Peyer's patch (tissue), 4 donors: ENCODE data around the gene CASP12. TPM values are rescaled to one million over a fixed set of nuclear protein-coding genes. Genes with fewer than 3 reads are reported as not detected.

ENCODE experiments used
- DNase-seq, 3 donors: peaks; one replicate each; pipeline ENCODE4 v3.0.0-alpha.2; 2017 to 2019
- H3K27ac ChIP-seq, 4 donors: fragments of 200-600 bp; sonication (generic); one replicate each; pipeline ENCODE4 v1.5.1; 2016 to 2019
- H3K27me3 ChIP-seq, 2 donors: fragments of 200-600 bp; sonication (generic); one replicate each; pipeline ENCODE4 v1.5.1; 2019
- H3K36me3 ChIP-seq, 3 donors: fragments of 200-600 bp; sonication (generic); one replicate each; pipeline ENCODE4 v1.5.1; 2016 to 2019
- H3K4me1 ChIP-seq, 4 donors: fragments of 200-600 bp; sonication (generic); one replicate each; pipeline ENCODE4 v1.5.1; 2016 to 2019
- H3K4me3 ChIP-seq, 4 donors: fragments of 200-600 bp; sonication (generic); 1 replicate in 3 of 4; 2 replicates in 1 of 4; pipeline ENCODE4 v1.5.1; 2016 to 2019; ENCODE audit warnings: mild to moderate bottlenecking in 1 of 4
- H3K9me3 ChIP-seq, 4 donors: fragments of 200-600 bp; sonication (generic); one replicate each; pipeline ENCODE4 v1.5.1; 2016 to 2019; ENCODE audit warnings: mild to moderate bottlenecking in 1 of 4
- CTCF ChIP-seq, 6 experiments: fragments of 450-650 bp in 4 of 6; fragments of 200-600 bp in 2 of 6; sonication (generic) in 1 of 6; IDR thresholded peaks; one replicate each; pipeline ENCODE4 v1.5.1; 2017 to 2019; ENCODE audit warnings: antibody characterized with exemption in 6 of 6, mild to moderate bottlenecking in 3 of 6, moderate library complexity in 1 of 6
- POLR2A ChIP-seq, 2 donors: fragments of 450-650 bp; IDR thresholded peaks; one replicate each; pipeline ENCODE4 v1.5.1; 2017; ENCODE audit warnings: antibody characterized with exemption in 2 of 2, mild to moderate bottlenecking in 2 of 2, moderate library complexity in 2 of 2
- total RNA-seq, 4 donors: library from RNA; depleted of rRNA; stranded (reverse); fragments of >200 nt; gene quantifications; one replicate each; pipeline ENCODE4 v1.1.0, GENCODE V29; 2016

The CASP12 gene
- total RNA-seq, 4 donors from 2014 or later = 1.3 TPM; not detected in 3

- peaks cover 0 to 10% (median 0%) of the 10 kb centered on the region in 4 donors for H3K9me3 ChIP-seq
- no peaks in the 10 kb centered on the region for H3K27me3 ChIP-seq
- H3K27ac ChIP-seq = no peak overlapping the region
- no peak for DNase-seq
- H3K36me3 ChIP-seq = no peaks in the 10 kb centered on the region
- H3K4me1 ChIP-seq = peaks cover 0 to 4% (median 0%) of the 10 kb centered on the region in 4 donors
- H3K4me3 ChIP-seq = no peak overlapping the region
- TF ChIP-seq POLR2A (IDR thresholded peaks at IDR 0.05) = no peak
- no peak for TF ChIP-seq CTCF (IDR thresholded peaks at IDR 0.05)
These were observed 30.6 kb upstream of the CASP12 start for GRCh38 chr11:104928811-104929210.

GRCh38 chr11:104926771-104927611 is 28.7 kb upstream of the CASP12 start:
- TF ChIP-seq POLR2A (IDR thresholded peaks at IDR 0.05) (no peak), CTCF (IDR thresholded peaks at IDR 0.05) (no peak)
- Histone ChIP-seq H3K36me3 (no peaks in the 10 kb centered on the region), H3K27ac (no peak overlapping the region), H3K4me3 (no peak overlapping the region), H3K27me3 (no peaks in the 10 kb centered on the region), H3K9me3 (peaks cover 0 to 10% (median 0%) of the 10 kb centered on the region in 4 donors), H3K4me1 (no peaks in the 10 kb centered on the region)
- DNase-seq = no peak

GRCh38 chr11:104925850-104926249 is 27.6 kb upstream of the CASP12 start:
- no peak overlapping the region for H3K27ac ChIP-seq
- TF ChIP-seq CTCF (IDR thresholded peaks at IDR 0.05) (no peak), POLR2A (IDR thresholded peaks at IDR 0.05) (no peak)
- DNase-seq = no peak
- H3K27me3 ChIP-seq = no peaks in the 10 kb centered on the region
- H3K9me3 ChIP-seq = peaks cover 0 to 10% (median 0%) of the 10 kb centered on the region in 4 donors
- H3K4me3 ChIP-seq = no peak overlapping the region
- no peaks in the 10 kb centered on the region for H3K36me3 ChIP-seq
- no peaks in the 10 kb centered on the region for H3K4me1 ChIP-seq

GRCh38 chr11:104918113-104918824 is 20.0 kb upstream of the CASP12 start:
- peak in 1 of 2 donors; percentile 0 for TF ChIP-seq POLR2A (IDR thresholded peaks at IDR 0.05)
- TF ChIP-seq CTCF (IDR thresholded peaks at IDR 0.05) = no peak
- Histone ChIP-seq H3K9me3 (no peaks in the 10 kb centered on the region), H3K27ac (peak overlapping the region; percentile 35 to 78 (median 66)), H3K36me3 (no peaks in the 10 kb centered on the region), H3K27me3 (no peaks in the 10 kb centered on the region), H3K4me1 (peaks cover 0 to 18% (median 0%) of the 10 kb centered on the region in 4 donors), H3K4me3 (peak overlapping the region; percentile 31 to 54 (median 40))
- no peak for DNase-seq

- peak overlapping the region; percentile 35 to 78 (median 66) for H3K27ac ChIP-seq
- H3K27me3 ChIP-seq = no peaks in the 10 kb centered on the region
- H3K4me1 ChIP-seq = peaks cover 0 to 18% (median 0%) of the 10 kb centered on the region in 4 donors
- no peaks in the 10 kb centered on the region for H3K36me3 ChIP-seq
- H3K9me3 ChIP-seq = no peaks in the 10 kb centered on the region
- no peak for DNase-seq
- peak overlapping the region; percentile 31 to 54 (median 40) for H3K4me3 ChIP-seq
- TF ChIP-seq CTCF (IDR thresholded peaks at IDR 0.05) = no peak
- TF ChIP-seq POLR2A (IDR thresholded peaks at IDR 0.05) = peak in 1 of 2 donors; percentile 25
These were observed 19.2 kb upstream of the CASP12 start for GRCh38 chr11:104917271-104918112.
